Common myeloid progenitor, CD34-positive (primary cell): ENCODE measurements around the gene CHCHD6.
A peak's percentile ranks its signal among the peaks of the same experiment; 100 is the strongest.

ENCODE experiments used
- CTCF ChIA-PET: fragments of 350-600 bp; sonication (Branson Sonifier 250); formaldehyde crosslinking; loops from one replicate; lab custom pipeline; 2021; ENCODE audit warnings: antibody characterized with exemption; lab: Charles Lee
- POLR2A ChIA-PET: fragments of 350-600 bp; sonication (Branson Sonifier 250); formaldehyde crosslinking; loops from one replicate; lab custom pipeline; 2021; ENCODE audit warnings: antibody characterized with exemption; lab: Charles Lee
- DNase-seq, 3 donors: peaks; one replicate each; pipeline versions ENCODE4 v3.0.0 to v3.0.0-alpha.2; 2013
- H3K27ac ChIP-seq, 2 experiments: 1 replicate in 1 of 2; 2 replicates in 1 of 2; pipeline ENCODE4 v1.7.0; 2013; ENCODE audit warnings: inconsistent platforms in 2 of 2, low read length in 2 of 2, mild to moderate bottlenecking in 2 of 2, low read depth in 1 of 2, moderate library complexity in 1 of 2; ENCODE audit not compliant: severe bottlenecking in 2 of 2, insufficient read depth in 1 of 2, poor library complexity in 1 of 2
- H3K27me3 ChIP-seq, 5 experiments: replicated peaks in 2 of 5; 1 replicate in 3 of 5; 2 replicates in 2 of 5; pipeline versions ENCODE4 v1.6.1 to v1.7.0; 2013; ENCODE audit warnings: low read length in 4 of 5, mild to moderate bottlenecking in 2 of 5, moderate library complexity in 2 of 5, inconsistent platforms in 1 of 5; ENCODE audit not compliant: insufficient read depth in 5 of 5, control insufficient read depth in 4 of 5
- H3K36me3 ChIP-seq, 4 experiments: 1 replicate in 2 of 4; 2 replicates in 2 of 4; pipeline versions ENCODE4 v1.6.1 to v1.7.0; 2013; ENCODE audit warnings: low read length in 3 of 4, control low read depth in 1 of 4, mild to moderate bottlenecking in 1 of 4; ENCODE audit not compliant: control insufficient read depth in 4 of 4, insufficient read depth in 4 of 4
- H3K4me1 ChIP-seq, 4 experiments: 1 replicate in 3 of 4; 2 replicates in 1 of 4; pipeline versions ENCODE4 v1.6.1 to v1.7.1; 2013; ENCODE audit warnings: low read length in 3 of 4, mild to moderate bottlenecking in 3 of 4, control low read depth in 1 of 4, inconsistent platforms in 1 of 4, moderate library complexity in 1 of 4; ENCODE audit not compliant: control insufficient read depth in 4 of 4, insufficient read depth in 4 of 4; ENCODE audit errors: control extremely low read depth in 1 of 4
- H3K4me3 ChIP-seq, 7 experiments: 1 replicate in 4 of 7; 2 replicates in 3 of 7; pipeline versions ENCODE4 v1.5.1 to v1.7.0; 2013; ENCODE audit warnings: mild to moderate bottlenecking in 7 of 7, low read length in 6 of 7, moderate library complexity in 6 of 7, inconsistent platforms in 2 of 7, low read depth in 2 of 7, control low read depth in 1 of 7; ENCODE audit not compliant: insufficient read depth in 4 of 7, control insufficient read depth in 1 of 7; ENCODE audit errors: extremely low read depth in 1 of 7
- H3K9me3 ChIP-seq, 5 experiments: 1 replicate in 4 of 5; 2 replicates in 1 of 5; pipeline versions ENCODE4 v1.6.1 to v1.7.1; 2013; ENCODE audit warnings: low read length in 4 of 5, mild to moderate bottlenecking in 2 of 5, inconsistent platforms in 1 of 5, low read depth in 1 of 5, moderate library complexity in 1 of 5; ENCODE audit not compliant: control insufficient read depth in 4 of 5, insufficient read depth in 2 of 5; ENCODE audit errors: control extremely low read depth in 1 of 5
- WGBS: methylation state at CpG from one replicate; pipeline ENCODE4 v1.1.5; 2013; ENCODE audit not compliant: insufficient coverage; 5-methylcytosine and 5-hydroxymethylcytosine counted together

Gene CHCHD6

DNA sequence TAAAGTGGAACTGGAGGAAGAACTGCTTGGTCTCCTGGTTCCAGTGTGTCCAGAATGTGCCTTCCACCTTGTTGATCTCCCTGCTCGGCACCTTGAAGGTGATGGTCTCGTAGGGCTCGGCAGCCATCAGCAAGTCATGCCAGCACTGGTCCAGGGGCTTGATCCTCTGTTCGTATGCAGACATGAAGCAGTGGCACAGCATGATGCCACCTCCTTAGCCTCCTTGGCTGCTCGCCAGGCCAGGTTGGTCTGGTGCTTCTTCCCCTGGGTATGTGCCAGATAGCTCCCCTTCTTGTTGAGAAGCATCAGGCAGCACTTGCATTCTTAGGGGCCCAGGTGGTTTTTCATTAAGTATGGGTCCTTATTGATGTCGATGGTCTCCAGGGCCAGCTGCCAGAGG is 31.3 kb upstream of the CHCHD6 start:
- Histone ChIP-seq H3K27ac (no peak overlapping the region), H3K9me3 (peaks cover 0 to 11% (median 8%) of the 10 kb centered on the region in 5 experiments), H3K4me1 (peaks cover 0 to 4% (median 0%) of the 10 kb centered on the region in 4 experiments), H3K27me3 (no peaks in the 10 kb centered on the region), H3K36me3 (no peaks in the 10 kb centered on the region), H3K4me3 (no peak overlapping the region)
- DNase-seq: no peak
- POLR2A ChIA-PET: no interaction called here
- WGBS: 100% methylated on average over 6 of the region's 6 CpGs
- CTCF ChIA-PET: no interaction called here

DNA sequence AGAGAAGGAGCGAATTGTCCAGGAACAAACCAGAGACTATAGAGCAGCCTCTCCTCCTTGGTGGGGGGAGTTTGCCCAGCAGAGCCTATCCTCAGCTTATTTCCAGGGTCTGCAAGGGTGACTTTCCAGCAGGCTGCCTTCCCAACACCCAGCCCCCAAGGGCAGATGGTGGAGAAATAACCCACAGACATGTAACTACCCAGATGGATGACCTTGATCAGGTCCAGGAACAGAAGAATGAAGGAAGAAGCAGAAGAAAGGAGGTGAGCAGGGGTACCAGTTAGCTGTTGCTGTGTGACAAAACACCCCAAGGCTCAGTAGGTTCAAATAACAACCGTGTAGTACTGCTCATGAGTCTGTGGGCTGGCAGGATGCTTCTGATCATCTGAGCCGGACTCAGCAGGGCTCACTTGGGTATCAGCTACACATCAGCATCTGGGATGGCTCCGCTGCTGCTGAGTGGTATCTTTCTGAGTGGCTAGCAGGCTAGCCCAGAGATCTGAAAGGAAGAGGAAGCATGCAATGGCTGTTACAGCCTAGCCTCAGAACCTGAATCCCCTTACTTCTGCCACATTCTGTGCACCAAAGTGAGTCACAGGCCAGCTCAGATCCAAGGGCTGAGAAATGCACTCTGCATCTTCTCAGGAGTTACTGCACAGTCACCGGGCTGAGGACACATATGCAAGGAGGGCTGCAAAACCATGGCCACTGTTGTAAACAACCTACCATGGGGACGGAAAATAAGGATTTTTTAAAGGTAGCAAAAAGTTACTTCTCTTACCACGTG is 26.9 kb upstream of the CHCHD6 start:
- Histone ChIP-seq H3K36me3 (no peaks in the 10 kb centered on the region), H3K4me3 (no peak overlapping the region), H3K4me1 (peaks cover 0 to 32% (median 21%) of the 10 kb centered on the region in 4 experiments), H3K27me3 (no peaks in the 10 kb centered on the region), H3K9me3 (peaks cover 0 to 11% (median 8%) of the 10 kb centered on the region in 5 experiments), H3K27ac (no peak overlapping the region)
- WGBS: 79% methylated on average over 4 of the region's 7 CpGs
- DNase-seq: peak in 2 of 3 donors; percentile 70 to 75
- POLR2A ChIA-PET: no interaction called here
- CTCF ChIA-PET: interaction anchor here (0.6 to 1.2 kb wide), 4 partner anchors 8 to 158 kb away, joined by 3 read pairs; partner anchors contain the start of gene CHST13

DNA sequence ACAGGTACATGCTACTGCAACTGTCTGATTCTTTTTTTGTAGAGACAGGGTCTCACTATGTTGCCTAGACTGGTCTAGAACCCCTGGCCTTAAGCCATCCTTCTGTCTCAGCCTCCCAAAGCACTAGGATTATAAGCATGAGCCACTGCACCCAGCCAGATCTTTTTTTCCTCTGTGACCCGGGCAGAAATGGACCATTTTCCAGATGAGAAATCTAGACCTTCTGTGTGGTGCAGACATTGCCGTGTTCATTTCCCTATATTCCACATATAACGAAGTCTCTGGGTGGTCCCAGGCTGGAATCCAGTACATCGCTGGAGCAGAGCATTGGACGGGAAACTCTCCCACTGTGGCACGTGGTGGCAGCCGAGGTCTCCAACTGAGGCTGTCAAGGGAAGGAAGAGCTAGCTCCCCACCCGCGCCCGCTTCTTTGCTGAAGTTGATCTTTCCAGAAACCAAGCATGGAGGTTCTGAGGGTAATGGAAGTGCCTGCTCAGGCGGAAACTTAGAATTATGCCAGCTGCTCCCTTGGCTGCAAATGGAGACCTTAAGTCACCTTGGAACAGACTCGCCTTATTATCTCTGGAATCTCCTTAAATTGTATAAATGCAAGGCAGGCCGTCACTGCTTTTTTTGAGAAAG is 26.1 kb upstream of the CHCHD6 start:
- WGBS: 95% methylated on average over 13 of the region's 13 CpGs
- Histone ChIP-seq H3K36me3 (no peaks in the 10 kb centered on the region), H3K9me3 (peaks cover 0 to 9% (median 8%) of the 10 kb centered on the region in 5 experiments), H3K27ac (no peak overlapping the region), H3K4me1 (peaks cover 0 to 34% (median 24%) of the 10 kb centered on the region in 4 experiments), H3K4me3 (no peak overlapping the region), H3K27me3 (no peaks in the 10 kb centered on the region)
- DNase-seq: no peak
- ChIA-PET POLR2A (no interaction called here), CTCF (interaction anchor here (0.7 to 2.6 kb wide), 7 partner anchors 9 to 870 kb away, joined by 3 to 12 read pairs (median 4); no protein-coding TSS in a partner anchor)

DNA sequence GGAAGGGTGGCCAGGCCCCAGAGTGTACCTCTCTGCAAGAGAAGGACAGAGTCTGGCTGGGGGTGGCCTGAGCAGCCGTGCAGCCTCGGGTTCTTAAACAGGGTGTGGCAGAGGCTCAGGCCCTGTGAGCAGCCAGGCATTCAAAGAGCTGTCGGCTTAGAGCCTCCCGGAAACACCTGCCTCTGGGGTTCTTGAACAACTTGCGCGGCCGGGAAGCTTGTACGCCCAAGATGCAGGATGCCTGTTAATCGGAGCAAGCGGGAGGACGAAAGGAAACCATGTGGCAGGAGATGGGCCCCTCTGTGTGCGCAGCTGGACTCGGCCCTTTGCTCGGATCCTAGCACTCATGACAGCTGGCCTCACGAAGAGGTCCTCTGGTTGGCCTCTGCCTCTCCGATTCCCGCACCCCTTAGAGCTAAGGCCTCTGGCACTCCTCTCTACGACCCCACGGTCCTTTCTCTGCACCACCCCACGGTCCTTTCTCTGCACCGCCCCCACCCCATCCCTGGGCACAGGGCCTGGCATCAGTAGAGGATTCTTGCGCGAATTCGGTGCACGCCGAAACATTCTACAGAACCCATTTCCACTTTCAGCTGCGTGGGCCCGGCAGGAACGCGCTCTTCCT is 25.2 kb upstream of the CHCHD6 start:
- 35% methylated on average over 30 of the region's 30 CpGs for WGBS
- POLR2A ChIA-PET: no interaction called here

DNA sequence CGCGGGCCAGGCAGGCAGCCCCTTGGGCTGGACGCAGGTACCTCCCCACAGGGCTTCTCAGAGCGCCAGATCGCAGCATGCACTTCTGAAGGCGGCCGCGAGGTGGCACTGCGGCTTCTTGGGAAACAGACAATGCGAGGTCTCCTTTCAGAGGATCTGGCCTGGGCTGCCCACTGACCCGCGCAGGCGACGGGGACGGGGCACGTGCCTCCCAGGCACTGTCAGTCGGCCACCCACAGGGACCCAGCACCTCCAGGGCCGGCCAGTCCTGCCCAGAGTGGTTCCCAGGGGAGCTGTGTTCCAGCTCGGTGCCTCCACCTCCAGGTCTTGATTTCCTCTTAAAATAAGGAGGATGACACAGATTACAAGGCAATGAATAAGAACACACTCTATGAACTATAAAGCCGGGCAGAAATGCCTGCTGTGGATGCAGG is 24.7 kb upstream of the CHCHD6 start:
- WGBS: under 1% methylated on average over 13 of the region's 20 CpGs
- peak; percentile 65 to 80 (median 80) for DNase-seq
- no peaks in the 10 kb centered on the region for H3K36me3 ChIP-seq
- peak overlapping the region in 3 of 7 experiments; percentile 16 to 58 (median 23) for H3K4me3 ChIP-seq
- H3K4me1 ChIP-seq: peaks cover 0 to 44% (median 33%) of the 10 kb centered on the region in 4 experiments
- ChIA-PET POLR2A (no interaction called here), CTCF (interaction anchor here (0.7 to 2.6 kb wide), 22 partner anchors 8 to 869 kb away, joined by 3 to 12 read pairs (median 4); partner anchors contain the start of gene CHCHD6)
- no peaks in the 10 kb centered on the region for H3K27me3 ChIP-seq
- H3K27ac ChIP-seq: no peak overlapping the region
- no peaks in the 10 kb centered on the region for H3K9me3 ChIP-seq

More for the DNA sequence above, 25.2 kb upstream of the CHCHD6 start:
- H3K27me3 ChIP-seq: no peaks in the 10 kb centered on the region
- CTCF ChIA-PET: interaction anchor here (0.7 to 2.6 kb wide), 16 partner anchors 8 to 869 kb away, joined by 3 to 12 read pairs (median 4); no protein-coding TSS in a partner anchor
- no peaks in the 10 kb centered on the region for H3K36me3 ChIP-seq
- peaks cover 0 to 39% (median 29%) of the 10 kb centered on the region in 4 experiments for H3K4me1 ChIP-seq
- H3K9me3 ChIP-seq: peaks cover 0 to 3% (median 2%) of the 10 kb centered on the region in 5 experiments
- H3K4me3 ChIP-seq: peak overlapping the region in 3 of 7 experiments; percentile 16 to 58 (median 23)
- no peak overlapping the region for H3K27ac ChIP-seq
- DNase-seq: peak; percentile 49 to 82 (median 71)

DNA sequence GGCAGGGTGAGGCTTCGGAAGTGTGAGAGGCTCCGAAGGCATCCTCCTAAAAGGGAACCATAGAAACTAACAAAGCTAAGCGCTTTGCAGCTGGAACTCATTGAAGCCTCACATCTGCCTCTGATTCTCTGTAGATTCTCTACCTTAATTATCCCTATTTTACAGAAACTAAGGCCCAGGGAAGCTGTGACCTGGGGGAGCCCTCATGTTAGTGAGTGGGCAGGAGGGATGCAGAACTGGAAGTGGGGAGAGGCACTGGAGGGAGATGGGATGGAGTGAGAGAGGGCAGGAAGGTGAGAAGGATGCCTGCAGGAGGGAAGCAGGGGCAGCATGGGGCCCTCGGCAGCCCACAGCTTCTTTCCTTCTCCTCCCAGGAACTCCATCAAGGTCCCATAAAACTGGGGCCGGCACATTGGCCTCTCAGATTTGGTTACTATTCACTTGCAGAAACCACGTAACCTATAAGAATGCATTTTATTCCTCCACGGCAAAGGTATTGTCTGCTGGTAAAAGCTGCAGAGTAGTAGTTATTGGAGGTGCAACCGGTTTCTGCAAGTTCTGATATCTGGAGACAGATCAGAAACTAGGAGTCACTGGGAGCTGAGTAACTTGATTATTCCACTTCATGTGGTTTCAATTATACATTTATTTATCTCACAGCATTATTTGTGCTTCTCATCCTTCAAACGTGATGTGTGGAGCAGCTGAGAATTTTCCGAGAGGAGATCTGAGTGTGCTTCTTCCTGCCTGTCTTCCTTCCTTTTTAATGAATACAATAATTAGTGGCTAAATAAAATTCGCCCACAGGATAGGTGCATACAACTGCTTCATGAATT is 24.0 kb upstream of the CHCHD6 start:
- H3K27me3 ChIP-seq: no peaks in the 10 kb centered on the region
- H3K4me1 ChIP-seq: peaks cover 0 to 51% (median 40%) of the 10 kb centered on the region in 4 experiments
- no peak for DNase-seq
- H3K4me3 ChIP-seq: no peak overlapping the region
- no peak overlapping the region for H3K27ac ChIP-seq
- H3K36me3 ChIP-seq: no peaks in the 10 kb centered on the region
- CTCF ChIA-PET: interaction anchor here (0.7 to 2.6 kb wide), 17 partner anchors 9 to 868 kb away, joined by 3 to 12 read pairs (median 4); partner anchors contain the start of gene CHCHD6
- WGBS: 89% methylated on average over 4 of the region's 11 CpGs
- POLR2A ChIA-PET: no interaction called here
- no peaks in the 10 kb centered on the region for H3K9me3 ChIP-seq
